ENCODE data around the gene PPP4R1.
A peak's percentile ranks its signal among the peaks of the same experiment; 100 is the strongest.
"Not testable (repeated sequence)": the region's sequence is repeated elsewhere in the genome, so short reads cannot be mapped to it uniquely, and the experiment has no call there.

The PPP4R1 gene

DNA sequence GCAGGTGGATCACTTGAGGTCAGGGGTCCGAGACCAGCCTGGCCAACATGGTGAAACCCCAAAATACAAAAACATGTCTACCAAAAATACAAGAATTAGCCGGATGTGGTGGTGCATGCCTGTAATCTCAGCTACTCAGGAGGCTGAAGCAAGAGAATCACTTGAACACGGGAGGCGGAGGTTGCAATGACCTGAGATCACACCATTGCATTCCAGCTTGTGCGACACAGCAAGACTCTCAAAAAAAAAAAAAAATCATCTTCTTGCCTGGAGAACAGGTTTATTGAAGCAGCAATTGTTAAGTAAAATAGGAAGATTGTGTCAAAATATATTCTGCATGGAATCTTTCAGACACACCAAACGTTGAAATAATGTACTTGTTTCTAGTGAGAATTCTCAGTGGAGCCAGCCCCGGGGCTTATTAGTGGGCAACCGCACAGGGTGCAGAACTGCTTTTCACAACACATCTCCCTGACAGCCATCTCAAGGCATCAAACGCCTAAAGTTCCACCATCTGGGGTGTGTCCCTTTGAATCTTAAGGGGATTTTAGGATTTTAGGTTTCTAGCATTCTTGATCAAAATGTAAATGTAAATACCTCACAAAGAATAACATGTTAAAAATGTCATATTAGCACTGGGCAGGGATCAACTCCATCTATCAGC, 28.6 kb upstream of the PPP4R1 start:
- peak overlapping the region in 1 of 2 donors; percentile 57 for H3K27ac ChIP-seq
- TF ChIP-seq, protein P1, sequence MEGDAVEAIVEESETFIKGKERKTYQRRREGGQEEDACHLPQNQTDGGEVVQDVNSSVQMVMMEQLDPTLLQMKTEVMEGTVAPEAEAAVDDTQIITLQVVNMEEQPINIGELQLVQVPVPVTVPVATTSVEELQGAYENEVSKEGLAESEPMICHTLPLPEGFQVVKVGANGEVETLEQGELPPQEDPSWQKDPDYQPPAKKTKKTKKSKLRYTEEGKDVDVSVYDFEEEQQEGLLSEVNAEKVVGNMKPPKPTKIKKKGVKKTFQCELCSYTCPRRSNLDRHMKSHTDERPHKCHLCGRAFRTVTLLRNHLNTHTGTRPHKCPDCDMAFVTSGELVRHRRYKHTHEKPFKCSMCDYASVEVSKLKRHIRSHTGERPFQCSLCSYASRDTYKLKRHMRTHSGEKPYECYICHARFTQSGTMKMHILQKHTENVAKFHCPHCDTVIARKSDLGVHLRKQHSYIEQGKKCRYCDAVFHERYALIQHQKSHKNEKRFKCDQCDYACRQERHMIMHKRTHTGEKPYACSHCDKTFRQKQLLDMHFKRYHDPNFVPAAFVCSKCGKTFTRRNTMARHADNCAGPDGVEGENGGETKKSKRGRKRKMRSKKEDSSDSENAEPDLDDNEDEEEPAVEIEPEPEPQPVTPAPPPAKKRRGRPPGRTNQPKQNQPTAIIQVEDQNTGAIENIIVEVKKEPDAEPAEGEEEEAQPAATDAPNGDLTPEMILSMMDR (IDR thresholded peaks at IDR 0.05), result no peak

DNA sequence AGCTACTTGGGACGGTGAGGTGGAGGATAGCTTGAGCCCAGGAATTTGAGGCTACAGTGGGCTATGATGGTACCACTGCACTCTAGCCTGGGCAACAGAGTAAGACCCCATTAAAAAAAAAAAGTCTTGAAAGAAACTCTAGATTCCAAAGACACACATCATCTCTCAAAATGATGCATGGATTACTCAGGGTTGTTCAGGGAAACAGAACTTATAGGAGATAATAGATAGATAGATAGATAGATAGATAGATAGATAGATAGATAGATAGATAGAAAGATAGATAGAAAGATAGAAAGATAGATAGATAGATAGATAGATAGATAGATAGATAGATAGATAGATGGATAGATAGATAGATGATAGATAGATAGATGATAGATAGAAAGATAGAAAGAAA, 26.7 kb upstream of the PPP4R1 start:
- not testable (repeated sequence) for H3K27ac ChIP-seq; H3K4me3 ChIP-seq; DNase-seq (ENCODE audit: low spot score)

More for the DNA sequence above, 28.6 kb upstream of the PPP4R1 start:
- H3K4me3 ChIP-seq, result no peak overlapping the region
- DNase-seq (ENCODE audit: low spot score), result no peak

DNA sequence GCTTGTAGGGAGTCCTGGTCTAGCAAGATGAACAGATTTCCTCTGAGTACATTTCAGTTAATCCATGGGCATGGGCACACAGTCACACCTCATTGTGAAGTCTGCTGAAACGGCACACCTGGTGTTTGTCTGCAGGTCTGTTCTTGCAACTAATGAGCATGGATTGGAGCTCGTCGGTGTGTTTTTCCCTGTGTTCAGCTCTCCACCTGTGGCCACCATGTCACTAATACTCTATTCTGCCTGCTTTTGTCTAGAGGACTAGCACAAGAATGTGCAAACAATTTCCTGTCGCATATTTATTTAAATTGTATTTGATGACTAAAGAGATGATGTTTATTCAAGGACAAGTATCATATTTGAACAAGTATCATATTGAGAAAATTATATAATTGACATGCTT, 24.5 kb upstream of the PPP4R1 start:
- TF ChIP-seq, protein P1 (IDR thresholded peaks at IDR 0.05), result no peak

DNA sequence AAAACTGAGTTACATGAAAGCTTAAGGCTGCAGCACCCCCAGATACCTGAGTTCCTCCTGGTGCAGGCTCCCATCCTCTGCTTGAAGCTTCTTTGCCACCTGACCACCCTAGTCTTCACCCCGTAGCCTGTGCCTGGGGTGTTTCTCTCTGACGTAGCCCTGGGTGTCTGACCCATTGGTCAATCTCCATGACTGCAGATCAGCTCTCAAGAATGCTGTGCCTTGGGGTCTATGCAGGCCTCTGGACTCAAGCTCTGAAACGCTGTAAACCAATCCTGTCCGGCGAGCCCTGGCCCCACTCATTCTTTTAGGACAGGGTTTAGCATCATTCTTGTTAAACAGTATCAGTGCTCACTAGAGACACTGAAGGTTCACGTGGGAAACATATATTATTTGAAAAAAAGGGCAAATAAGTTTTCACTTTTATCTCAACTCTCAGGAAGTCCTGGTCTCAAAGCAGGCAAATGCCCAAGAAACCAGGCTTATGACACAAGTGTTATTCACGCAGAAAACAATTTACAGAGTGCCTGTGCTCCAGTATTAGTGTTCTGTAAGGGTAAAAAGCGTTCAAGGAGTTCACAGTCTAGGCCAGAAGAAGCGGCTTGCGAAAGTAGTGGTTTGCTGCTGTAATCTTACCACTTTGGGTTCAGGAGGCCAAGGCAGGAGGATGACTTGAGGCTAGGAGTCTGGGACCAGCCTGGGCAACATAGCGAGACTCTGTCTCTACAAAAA, 22.8 kb upstream of the PPP4R1 start:
- no peak overlapping the region for H3K4me3 ChIP-seq
- H3K27ac ChIP-seq, result no peak overlapping the region
- no peak for DNase-seq (ENCODE audit: low spot score)
- TF ChIP-seq, protein P1 (IDR thresholded peaks at IDR 0.05), result no peak

More for the DNA sequence above, 24.5 kb upstream of the PPP4R1 start:
- no peak for DNase-seq (ENCODE audit: low spot score)
- Histone ChIP-seq H3K4me3 (no peak overlapping the region), H3K27ac (no peak overlapping the region)

DNA sequence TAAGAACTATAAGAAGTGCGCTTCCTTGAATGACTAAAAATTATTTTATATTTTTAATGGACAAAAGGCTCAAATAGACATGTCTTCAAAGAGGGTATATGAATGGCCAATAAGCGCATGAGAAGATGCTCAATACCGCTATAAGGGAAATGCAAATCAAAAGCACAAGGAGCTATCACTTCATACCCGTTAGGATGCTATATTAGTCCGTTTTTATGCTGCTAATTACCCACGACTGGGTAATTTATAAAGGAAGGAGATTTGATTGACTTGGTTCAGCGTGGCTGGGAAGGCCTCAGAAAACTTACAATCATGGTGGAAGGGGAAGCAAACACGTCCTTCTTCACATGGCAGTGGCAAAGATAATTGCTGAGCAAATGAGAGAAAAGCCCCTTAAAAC, 20.5 kb upstream of the PPP4R1 start:
- Histone ChIP-seq H3K4me3 (no peak overlapping the region), H3K27ac (no peak overlapping the region)
- TF ChIP-seq, protein P1 (IDR thresholded peaks at IDR 0.05), result no peak
- no peak for DNase-seq (ENCODE audit: low spot score)

DNA sequence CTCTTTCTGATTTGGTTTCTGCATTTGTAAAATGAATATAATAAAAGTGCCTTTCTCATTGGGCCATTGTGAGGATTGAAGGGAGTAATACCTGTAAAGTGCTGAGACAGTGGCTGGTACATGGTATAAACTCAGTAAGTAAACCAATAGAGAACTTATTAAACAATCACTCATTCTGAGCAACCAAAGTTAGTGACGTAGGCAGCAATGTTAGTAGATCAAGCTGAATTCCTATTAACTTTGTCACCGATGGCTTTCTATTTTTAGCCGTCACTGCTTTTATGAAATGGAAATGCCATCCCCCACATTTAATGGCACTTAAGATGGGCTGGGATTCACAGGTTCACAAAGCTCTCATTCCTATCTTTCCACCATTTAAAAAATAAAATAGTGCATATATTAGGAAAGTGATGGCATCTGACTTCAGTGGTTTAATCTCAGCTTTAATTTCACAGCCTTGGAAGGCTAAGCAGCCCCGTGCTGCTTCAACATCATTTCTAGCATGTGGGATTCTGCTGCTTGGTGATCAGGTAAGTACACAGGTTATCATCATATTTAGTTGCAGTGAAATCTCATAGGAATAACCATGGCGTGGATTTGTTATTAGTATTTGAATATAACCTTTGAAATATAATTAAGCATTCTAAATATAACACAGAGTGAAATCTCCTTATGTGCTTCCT, 17.6 kb upstream of the PPP4R1 start:
- Histone ChIP-seq H3K4me3 (peak overlapping the region; percentile 5), H3K27ac (peak overlapping the region in 1 of 2 donors; percentile 22)
- TF ChIP-seq, protein P1 (IDR thresholded peaks at IDR 0.05), result no peak
- DNase-seq (ENCODE audit: low spot score), result no peak

DNA sequence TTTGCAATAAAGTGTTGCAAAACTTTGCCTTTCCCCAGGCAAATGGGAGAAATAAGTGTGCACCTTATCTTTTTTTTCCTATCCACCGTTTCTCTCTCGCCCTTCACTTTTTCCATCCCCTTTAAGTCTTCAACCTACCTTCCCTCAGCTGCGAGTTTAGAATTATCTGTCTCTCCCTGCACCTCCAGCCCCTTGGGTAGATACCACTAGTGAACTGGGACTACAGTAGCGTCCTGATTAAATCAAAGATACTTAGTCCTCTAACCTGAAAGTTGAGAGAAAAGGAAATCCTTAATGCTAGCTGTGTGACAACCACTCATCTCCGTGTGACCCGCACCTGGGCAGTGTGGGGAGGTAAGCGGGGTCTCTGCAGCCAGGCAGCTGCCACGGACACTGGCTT, 16.1 kb upstream of the PPP4R1 start:
- Histone ChIP-seq H3K27ac (no peak overlapping the region), H3K4me3 (no peak overlapping the region)
- TF ChIP-seq, protein P1 (IDR thresholded peaks at IDR 0.05), result no peak
- no peak for DNase-seq (ENCODE audit: low spot score)

Measured in coronary artery (tissue), 2 donors.